Measurements from ENCODE around the gene POLRMT. TPM values are rescaled to one million over a fixed set of nuclear protein-coding genes. Genes with fewer than 3 reads are reported as not detected.

POLRMT gene
- total and polyA plus RNA-seq, 4 donors, result 16.0 to 41.4 (median 35.1) TPM

GRCh38 chr19:676007-676338, 42.6 kb upstream of the POLRMT start:
- H3K4me1 ChIP-seq (ENCODE audit: control insufficient read depth in 4 of 4, insufficient read depth in 4 of 4, low read length in 3 of 4), result peaks cover 2 to 28% (median 10%) of the 10 kb centered on the region in 4 donors
- peak overlapping the region in 1 of 3 donors; percentile 45 for H3K4me3 ChIP-seq (ENCODE audit: low read depth in 1 of 3, low read length in 3 of 3)
- no peak for DNase-seq (ENCODE audit: low spot score)
- 11% methylated on average over 31 of the region's 31 CpGs for WGBS
- peak overlapping the region; percentile 5 to 51 for H3K27ac ChIP-seq (ENCODE audit: low read depth in 1 of 2, low read length in 2 of 2)
- TF ChIP-seq HNF4G (IDR thresholded peaks at IDR 0.05) (no peak), JUND (IDR thresholded peaks at IDR 0.05) (no peak), FOXA2 (IDR thresholded peaks at IDR 0.05) (no peak), ATF3 (IDR thresholded peaks at IDR 0.05) (no peak), NR2F2 (IDR thresholded peaks at IDR 0.05) (no peak), RAD21 (IDR thresholded peaks at IDR 0.05) (no peak), SP1 (IDR thresholded peaks at IDR 0.05) (no peak), HNF4A (conservative IDR thresholded peaks at IDR 0.05) (no peak), RXRA (IDR thresholded peaks at IDR 0.05) (no peak), FOXA1 (IDR thresholded peaks at IDR 0.05) (no peak), GABPA (IDR thresholded peaks at IDR 0.05 in 1 of 2, conservative IDR thresholded peaks at IDR 0.05 in 1 of 2) (no peak), REST (IDR thresholded peaks at IDR 0.05) (no peak), YY1 (IDR thresholded peaks at IDR 0.05) (no peak)
- TF ChIP-seq, protein P1, sequence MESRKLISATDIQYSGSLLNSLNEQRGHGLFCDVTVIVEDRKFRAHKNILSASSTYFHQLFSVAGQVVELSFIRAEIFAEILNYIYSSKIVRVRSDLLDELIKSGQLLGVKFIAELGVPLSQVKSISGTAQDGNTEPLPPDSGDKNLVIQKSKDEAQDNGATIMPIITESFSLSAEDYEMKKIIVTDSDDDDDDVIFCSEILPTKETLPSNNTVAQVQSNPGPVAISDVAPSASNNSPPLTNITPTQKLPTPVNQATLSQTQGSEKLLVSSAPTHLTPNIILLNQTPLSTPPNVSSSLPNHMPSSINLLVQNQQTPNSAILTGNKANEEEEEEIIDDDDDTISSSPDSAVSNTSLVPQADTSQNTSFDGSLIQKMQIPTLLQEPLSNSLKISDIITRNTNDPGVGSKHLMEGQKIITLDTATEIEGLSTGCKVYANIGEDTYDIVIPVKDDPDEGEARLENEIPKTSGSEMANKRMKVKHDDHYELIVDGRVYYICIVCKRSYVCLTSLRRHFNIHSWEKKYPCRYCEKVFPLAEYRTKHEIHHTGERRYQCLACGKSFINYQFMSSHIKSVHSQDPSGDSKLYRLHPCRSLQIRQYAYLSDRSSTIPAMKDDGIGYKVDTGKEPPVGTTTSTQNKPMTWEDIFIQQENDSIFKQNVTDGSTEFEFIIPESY (IDR thresholded peaks at IDR 0.05), result no peak
- TF ChIP-seq, protein P2, sequence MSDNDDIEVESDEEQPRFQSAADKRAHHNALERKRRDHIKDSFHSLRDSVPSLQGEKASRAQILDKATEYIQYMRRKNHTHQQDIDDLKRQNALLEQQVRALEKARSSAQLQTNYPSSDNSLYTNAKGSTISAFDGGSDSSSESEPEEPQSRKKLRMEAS (IDR thresholded peaks at IDR 0.05), result no peak
- TF ChIP-seq, protein P3, sequence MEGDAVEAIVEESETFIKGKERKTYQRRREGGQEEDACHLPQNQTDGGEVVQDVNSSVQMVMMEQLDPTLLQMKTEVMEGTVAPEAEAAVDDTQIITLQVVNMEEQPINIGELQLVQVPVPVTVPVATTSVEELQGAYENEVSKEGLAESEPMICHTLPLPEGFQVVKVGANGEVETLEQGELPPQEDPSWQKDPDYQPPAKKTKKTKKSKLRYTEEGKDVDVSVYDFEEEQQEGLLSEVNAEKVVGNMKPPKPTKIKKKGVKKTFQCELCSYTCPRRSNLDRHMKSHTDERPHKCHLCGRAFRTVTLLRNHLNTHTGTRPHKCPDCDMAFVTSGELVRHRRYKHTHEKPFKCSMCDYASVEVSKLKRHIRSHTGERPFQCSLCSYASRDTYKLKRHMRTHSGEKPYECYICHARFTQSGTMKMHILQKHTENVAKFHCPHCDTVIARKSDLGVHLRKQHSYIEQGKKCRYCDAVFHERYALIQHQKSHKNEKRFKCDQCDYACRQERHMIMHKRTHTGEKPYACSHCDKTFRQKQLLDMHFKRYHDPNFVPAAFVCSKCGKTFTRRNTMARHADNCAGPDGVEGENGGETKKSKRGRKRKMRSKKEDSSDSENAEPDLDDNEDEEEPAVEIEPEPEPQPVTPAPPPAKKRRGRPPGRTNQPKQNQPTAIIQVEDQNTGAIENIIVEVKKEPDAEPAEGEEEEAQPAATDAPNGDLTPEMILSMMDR (IDR thresholded peaks at IDR 0.05; ENCODE audit: low read depth, low read length, missing input control), result no peak
- H3K36me3 ChIP-seq (ENCODE audit: control insufficient read depth in 4 of 4, insufficient read depth in 3 of 4, low read depth in 1 of 4, low read length in 3 of 4), result no peaks in the 10 kb centered on the region
- peaks cover 0 to 2% (median 0%) of the 10 kb centered on the region in 4 donors for H3K27me3 ChIP-seq (ENCODE audit: control insufficient read depth in 4 of 4, insufficient read depth in 4 of 4, low read length in 3 of 4)
- no peak overlapping the region for H3K9ac ChIP-seq (ENCODE audit: low read depth in 1 of 2, low read length in 2 of 2)
- no peaks in the 10 kb centered on the region for H3K9me3 ChIP-seq (ENCODE audit: control insufficient read depth in 4 of 4, low read length in 3 of 4)

Data from liver (tissue), 9 donors.